ENCODE data around the gene HCN1.

GRCh38 chr5:45288746-45289145, 407.4 kb downstream of the HCN1 start:
- TF ChIP-seq CTCF (IDR thresholded peaks at IDR 0.05; ENCODE audit: insufficient read depth, low read length), result no peak
- no peak for TF ChIP-seq POLR2AphosphoS5 (IDR thresholded peaks at IDR 0.05; ENCODE audit: low read depth)
- TF ChIP-seq REST (IDR thresholded peaks at IDR 0.05; ENCODE audit: insufficient replicate concordance, low read depth), result no peak
- no peak for TF ChIP-seq GABPA (IDR thresholded peaks at IDR 0.05; ENCODE audit: low read depth)

All from HL-60 (cell line).